HG02678 (cell line): ENCODE measurements around the gene COBL.

Source experiments
- ATAC-seq: cut with Tn5 transposase; IDR thresholded peaks from one replicate; pipeline ENCODE4 v1.9.1; 2021; ENCODE audit warnings: mild to moderate bottlenecking, moderate library complexity; ENCODE audit not compliant: unreplicated experiment

COBL gene

GRCh38 chr7:51126813-51127617, 189.6 kb downstream of the COBL start:
- no peak for ATAC-seq

- ATAC-seq = no peak
Observed at GRCh38 chr7:51126324-51126723, 190.3 kb downstream of the COBL start.

GRCh38 chr7:51124321-51124720, 192.3 kb downstream of the COBL start:
- no peak for ATAC-seq

GRCh38 chr7:51123322-51124019, 193.1 kb downstream of the COBL start:
- ATAC-seq = no peak

GRCh38 chr7:51121931-51122425, 194.6 kb downstream of the COBL start:
- ATAC-seq = no peak

- ATAC-seq = no peak
Observed at GRCh38 chr7:51121036-51121790, 195.4 kb downstream of the COBL start.

- ATAC-seq = no peak
Observed at GRCh38 chr7:51118628-51119027, 198.0 kb downstream of the COBL start.

- no peak for ATAC-seq
Observed at GRCh38 chr7:51114501-51114900, 202.1 kb downstream of the COBL start.

- no peak for ATAC-seq
Observed at GRCh38 chr7:51113962-51114361, 202.6 kb downstream of the COBL start.

- no peak for ATAC-seq
Observed at GRCh38 chr7:51113560-51113959, 203.0 kb downstream of the COBL start.

- ATAC-seq = no peak
Observed at GRCh38 chr7:51111241-51111940, 205.2 kb downstream of the COBL start.

- no peak for ATAC-seq
Observed at GRCh38 chr7:51108134-51108533, 208.5 kb downstream of the COBL start.

GRCh38 chr7:51104278-51104677, 212.3 kb downstream of the COBL start:
- no peak for ATAC-seq

GRCh38 chr7:51103718-51104117, 212.9 kb downstream of the COBL start:
- no peak for ATAC-seq

- ATAC-seq = no peak
Observed at GRCh38 chr7:51102828-51103227, 213.8 kb downstream of the COBL start.

GRCh38 chr7:51101111-51101757, 215.4 kb downstream of the COBL start:
- ATAC-seq = no peak

- ATAC-seq = no peak
Observed at GRCh38 chr7:51090411-51090810, 226.2 kb downstream of the COBL start.

- no peak for ATAC-seq
Observed at GRCh38 chr7:51085034-51085692, 231.4 kb downstream of the COBL start.

GRCh38 chr7:51084121-51084520, 232.5 kb downstream of the COBL start:
- ATAC-seq = no peak
